GM19467 (cell line): ENCODE measurements around the gene CFTR.

ENCODE experiments used
- ATAC-seq: cut with Tn5 transposase; IDR thresholded peaks from one replicate; pipeline ENCODE4 v1.9.1; 2021; ENCODE audit warnings: mild to moderate bottlenecking, moderate library complexity; ENCODE audit not compliant: unreplicated experiment

CFTR gene

GRCh38 chr7:117640465-117640864, 160.6 kb downstream of the CFTR start:
- ATAC-seq, result no peak

GRCh38 chr7:117645481-117646165, 165.8 kb downstream of the CFTR start:
- ATAC-seq, result no peak

GRCh38 chr7:117648203-117648866, 168.5 kb downstream of the CFTR start:
- ATAC-seq, result no peak

GRCh38 chr7:117652943-117653680, 173.3 kb downstream of the CFTR start:
- ATAC-seq, result no peak

GRCh38 chr7:117654780-117655179, 175.0 kb downstream of the CFTR start:
- no peak for ATAC-seq

- no peak for ATAC-seq
Observed at GRCh38 chr7:117656806-117657205, 177.0 kb downstream of the CFTR start.

- no peak for ATAC-seq
Observed at GRCh38 chr7:117659531-117660011, 179.7 kb downstream of the CFTR start.

GRCh38 chr7:117661328-117661727, 181.5 kb downstream of the CFTR start:
- no peak for ATAC-seq

GRCh38 chr7:117664047-117664446, 184.2 kb downstream of the CFTR start:
- ATAC-seq, result no peak

GRCh38 chr7:117665368-117665767, 185.5 kb downstream of the CFTR start:
- ATAC-seq, result no peak

GRCh38 chr7:117666031-117666430, 186.2 kb downstream of the CFTR start:
- ATAC-seq, result no peak

- ATAC-seq, result no peak
Observed at GRCh38 chr7:117666689-117667088, 186.9 kb downstream of the CFTR start.

GRCh38 chr7:117667456-117667855, 187.6 kb downstream of the CFTR start:
- ATAC-seq, result no peak

GRCh38 chr7:117669818-117670217, 190.0 kb downstream of the CFTR start:
- ATAC-seq, result no peak

- ATAC-seq, result no peak
Observed at GRCh38 chr7:117672453-117672852, 192.6 kb downstream of the CFTR start.

- ATAC-seq, result no peak
Observed at GRCh38 chr7:117673367-117673766, 193.5 kb downstream of the CFTR start.

GRCh38 chr7:117673839-117674238, 194.0 kb downstream of the CFTR start:
- no peak for ATAC-seq

- no peak for ATAC-seq
Observed at GRCh38 chr7:117674617-117675016, 194.8 kb downstream of the CFTR start.

GRCh38 chr7:117675497-117676435, 195.9 kb downstream of the CFTR start:
- ATAC-seq, result no peak

- no peak for ATAC-seq
Observed at GRCh38 chr7:117679120-117679519, 199.3 kb downstream of the CFTR start.
